ENCODE measurements around the gene CD28. TPM values are rescaled to one million over a fixed set of nuclear protein-coding genes. Genes with fewer than 3 reads are reported as not detected.

The CD28 gene
- total RNA-seq (2014; rRNA removed; shearing (Covaris generic)): not detected in 2 replicates

GRCh38 chr2:203706403-203706802 is at the start of gene CD28:
Gene CD28 (plus strand): TSS chr2:203706639. CDS start chr2:203706697, 58 bp downstream.
- no peak for DNase-seq (ENCODE audit: low spot score)

GRCh38 chr2:203659331-203660049 is 46.9 kb upstream of the CD28 start:
- no peak for DNase-seq (ENCODE audit: low spot score)

- no peak for DNase-seq (ENCODE audit: low spot score)
These were observed 46.0 kb upstream of the CD28 start for GRCh38 chr2:203660465-203660864.

- DNase-seq (ENCODE audit: low spot score): no peak
These were observed 45.0 kb upstream of the CD28 start for GRCh38 chr2:203661279-203661908.

GRCh38 chr2:203662487-203662886 is 44.0 kb upstream of the CD28 start:
- no peak for DNase-seq (ENCODE audit: low spot score)

- DNase-seq (ENCODE audit: low spot score): peak; percentile 39
These were observed 43.5 kb upstream of the CD28 start for GRCh38 chr2:203662951-203663350.

- DNase-seq (ENCODE audit: low spot score): no peak
These were observed 42.2 kb upstream of the CD28 start for GRCh38 chr2:203664029-203664755.

GRCh38 chr2:203667838-203668237 is 38.6 kb upstream of the CD28 start:
- no peak for DNase-seq (ENCODE audit: low spot score)

- DNase-seq (ENCODE audit: low spot score): no peak
These were observed 36.6 kb upstream of the CD28 start for GRCh38 chr2:203669820-203670219.

- no peak for DNase-seq (ENCODE audit: low spot score)
These were observed 35.5 kb upstream of the CD28 start for GRCh38 chr2:203670939-203671338.

- no peak for DNase-seq (ENCODE audit: low spot score)
These were observed 34.6 kb upstream of the CD28 start for GRCh38 chr2:203671876-203672275.

GRCh38 chr2:203672856-203673255 is 33.6 kb upstream of the CD28 start:
- no peak for DNase-seq (ENCODE audit: low spot score)

GRCh38 chr2:203673933-203674332 is 32.5 kb upstream of the CD28 start:
- no peak for DNase-seq (ENCODE audit: low spot score)

GRCh38 chr2:203675086-203675485 is 31.4 kb upstream of the CD28 start:
- no peak for DNase-seq (ENCODE audit: low spot score)

- DNase-seq (ENCODE audit: low spot score): no peak
These were observed 27.5 kb upstream of the CD28 start for GRCh38 chr2:203678971-203679370.

GRCh38 chr2:203679401-203679800 is 27.0 kb upstream of the CD28 start:
- DNase-seq (ENCODE audit: low spot score): no peak

GRCh38 chr2:203681978-203682377 is 24.5 kb upstream of the CD28 start:
- DNase-seq (ENCODE audit: low spot score): no peak

GRCh38 chr2:203682688-203683130 is 23.7 kb upstream of the CD28 start:
- DNase-seq (ENCODE audit: low spot score): no peak

GRCh38 chr2:203683421-203683820 is 23.0 kb upstream of the CD28 start:
- DNase-seq (ENCODE audit: low spot score): no peak

GRCh38 chr2:203683932-203684556 is 22.4 kb upstream of the CD28 start:
- DNase-seq (ENCODE audit: low spot score): no peak

- no peak for DNase-seq (ENCODE audit: low spot score)
These were observed 21.3 kb upstream of the CD28 start for GRCh38 chr2:203685081-203685621.

All from HT-29 (cell line).